HepG2 (cell line): ENCODE measurements around the gene ARHGDIA. TPM values are rescaled to one million over a fixed set of nuclear protein-coding genes. Genes with fewer than 3 reads are reported as not detected.
A peak's percentile ranks its signal among the peaks of the same experiment; 100 is the strongest.

Experiments used
- CSRNP1 ChIP-seq: sonication (generic); formaldehyde crosslinking; IDR thresholded peaks from 2 replicates; pipeline ENCODE4 v1.8.1; 2023; ENCODE audit warnings: mild to moderate bottlenecking, missing genetic modification reagents
- E2F1 ChIP-seq: sonication (generic); formaldehyde crosslinking; IDR thresholded peaks from 2 replicates; pipeline ENCODE4 v1.5.0; 2020; ENCODE audit warnings: missing genetic modification reagents
- HMG20A ChIP-seq: IDR thresholded peaks from 2 replicates; pipeline ENCODE4 v1.6.1; 2016; ENCODE audit warnings: borderline replicate concordance
- KLF12 ChIP-seq: sonication (generic); formaldehyde crosslinking; IDR thresholded peaks from 2 replicates; pipeline ENCODE4 v1.4.0; 2020; ENCODE audit warnings: missing genetic modification reagents, borderline replicate concordance
- NFYC ChIP-seq: IDR thresholded peaks from 2 replicates; pipeline ENCODE4 v1.6.1; 2016; ENCODE audit warnings: missing genetic modification reagents, missing compliant biosample characterization
- SIX1 ChIP-seq: sonication (generic); formaldehyde crosslinking; IDR thresholded peaks from 2 replicates; pipeline ENCODE4 v1.4.0; 2020; ENCODE audit warnings: missing genetic modification reagents, borderline replicate concordance
- SNAPC5 ChIP-seq: sonication (generic); formaldehyde crosslinking; IDR thresholded peaks from 2 replicates; pipeline ENCODE4 v1.8.1; 2023; ENCODE audit warnings: mild to moderate bottlenecking, missing genetic modification reagents, borderline replicate concordance
- THAP7 ChIP-seq: sonication (generic); formaldehyde crosslinking; IDR thresholded peaks from 2 replicates; pipeline ENCODE4 v1.8.1; 2023; ENCODE audit warnings: mild to moderate bottlenecking, missing genetic modification reagents
- ZFP91 ChIP-seq: sonication (generic); formaldehyde crosslinking; IDR thresholded peaks from 2 replicates; pipeline ENCODE4 v1.9.0; 2022; ENCODE audit warnings: missing genetic modification reagents, mild to moderate bottlenecking, borderline replicate concordance
- ZNF160 ChIP-seq: sonication (generic); formaldehyde crosslinking; IDR thresholded peaks from 2 replicates; pipeline ENCODE4 v1.8.0; 2022; ENCODE audit warnings: mild to moderate bottlenecking, inconsistent platforms, missing genetic modification reagents
- ZNF326 ChIP-seq: sonication (generic); formaldehyde crosslinking; IDR thresholded peaks from 2 replicates; pipeline ENCODE4 v1.4.0; 2020; ENCODE audit warnings: missing genetic modification reagents, borderline replicate concordance
- ZNF33B ChIP-seq: sonication (generic); formaldehyde crosslinking; IDR thresholded peaks from 2 replicates; pipeline ENCODE4 v1.5.1; 2020; ENCODE audit warnings: mild to moderate bottlenecking, missing genetic modification reagents
- ZNF512B ChIP-seq: sonication (generic); formaldehyde crosslinking; IDR thresholded peaks from 2 replicates; pipeline ENCODE4 v1.5.1; 2020; ENCODE audit warnings: missing genetic modification reagents, mild to moderate bottlenecking, borderline replicate concordance
- ZNF616 ChIP-seq: sonication (generic); formaldehyde crosslinking; IDR thresholded peaks from 2 replicates; pipeline ENCODE4 v1.5.0; 2020; ENCODE audit warnings: low read depth, mild to moderate bottlenecking, missing genetic modification reagents
- ZNF740 ChIP-seq: sonication (generic); formaldehyde crosslinking; IDR thresholded peaks from 2 replicates; pipeline ENCODE4 v1.4.0; 2020; ENCODE audit warnings: missing genetic modification reagents
- ZNF773 ChIP-seq: sonication (generic); formaldehyde crosslinking; IDR thresholded peaks from 2 replicates; pipeline ENCODE4 v1.4.0; 2020; ENCODE audit warnings: missing genetic modification reagents, borderline replicate concordance
- polyA plus RNA-seq, 8 experiments: library from polyadenylated mRNA; depleted of rRNA in 3 of 8; stranded (reverse) in 7 of 8; unstranded in 1 of 8; fragments of >200 nt; fragmentation: Illumina TruSeq in 4 of 8; extraction: Trizol in 4 of 8; gene quantifications; 2 replicates each; pipeline versions ENCODE4 v1.2.1 to v1.2.3, GENCODE V29; 2011 to 2016; ENCODE audit warnings: low read depth in 4 of 8, missing spikeins in 1 of 8, mixed read lengths in 1 of 8; ENCODE audit not compliant: insufficient read depth in 1 of 8
- total RNA-seq, 5 experiments: library from RNA; depleted of rRNA; stranded (reverse); fragments of >200 nt; fragmentation: Illumina TruSeq; extraction: Trizol; gene quantifications; 2 replicates each; pipeline ENCODE4 v1.2.3, GENCODE V29; 2016; ENCODE audit warnings: low read depth in 1 of 5

Gene ARHGDIA
- total and polyA plus RNA-seq, 2 of the 13 experiments (the other 11 are each of a cell fraction or from before 2014, with no cell fraction given), result 40.0 to 64.0 TPM

GRCh38 chr17:81909966-81910839 lies 39.1 kb upstream of the ARHGDIA start (continued):
- TF ChIP-seq ZFP91 (CRISPR knock-in tag) (peak; percentile 82; the same call in 1 of the 2 replicates), NFYC (no peak), KLF12 (CRISPR knock-in tag) (peak; percentile 28; the same call in 1 of the 2 replicates), ZNF616 (CRISPR knock-in tag) (peak; percentile 34; the same call in 1 of the 2 replicates), ZNF512B (CRISPR knock-in tag) (0 out of 2 replicates have a peak, but pooled peaks have one; percentile 3), ZNF326 (peak; percentile 30; the same call in 1 of the 2 replicates), CSRNP1 (CRISPR knock-in tag) (peak; percentile 47), ZNF33B (CRISPR knock-in tag) (no peak), ZNF160 (CRISPR knock-in tag) (no peak; the same call in 1 of the 2 replicates), ZNF773 (CRISPR knock-in tag) (0 out of 2 replicates have a peak, but pooled peaks have one; percentile 31), SIX1 (peak; percentile 25; the same call in 1 of the 2 replicates), HMG20A (CRISPR knock-in tag) (peak; percentile 59; the same call in 1 of the 2 replicates), ZNF740 (CRISPR knock-in tag) (peak; percentile 63; the same call in 1 of the 2 replicates), THAP7 (no peak), E2F1 (CRISPR knock-in tag) (peak; percentile 68; the same call in 1 of the 2 replicates), SNAPC5 (CRISPR knock-in tag) (no peak; the same call in 1 of the 2 replicates)
